ENCODE measurements around the gene PCNA.

- TF ChIP-seq CTCF (IDR thresholded peaks at IDR 0.05) = no peak
- no peak for TF ChIP-seq POLR2A (IDR thresholded peaks at IDR 0.05)
These were observed 34.8 kb upstream of the PCNA start for GRCh38 chr20:5154543-5154925.
